HG03432 (cell line): Measurements from ENCODE around the gene LTV1.

Experiments
- ATAC-seq: cut with Tn5 transposase; IDR thresholded peaks from one replicate; pipeline ENCODE4 v1.9.1; 2021; ENCODE audit warnings: mild to moderate bottlenecking, moderate library complexity; ENCODE audit not compliant: unreplicated experiment

LTV1 gene

DNA sequence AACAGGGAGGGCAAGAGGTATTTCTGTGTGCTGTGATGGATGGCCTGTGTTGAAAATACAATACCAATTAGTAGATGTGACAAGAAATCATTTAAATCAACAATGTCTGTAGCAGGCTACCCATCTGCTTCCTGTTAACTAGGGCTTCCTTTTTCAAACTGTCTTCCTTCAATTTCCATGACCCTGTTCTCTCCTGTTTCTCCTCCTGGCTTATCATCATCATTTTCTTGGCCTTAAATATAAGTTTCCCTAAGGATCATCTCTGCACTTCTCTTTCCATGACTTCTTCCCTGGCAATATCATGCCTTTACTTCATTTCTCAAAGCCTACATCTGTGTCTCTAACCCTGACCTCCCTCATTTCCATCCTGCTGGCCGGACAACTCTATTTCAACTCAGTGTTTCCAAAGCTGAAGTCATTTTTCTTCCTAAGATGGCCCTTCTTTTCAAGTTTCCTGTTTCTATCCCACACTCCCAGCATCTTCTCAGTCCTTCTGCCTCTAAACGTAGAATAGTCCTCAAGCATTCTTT, 39.3 kb downstream of the LTV1 start:
- no peak for ATAC-seq

DNA sequence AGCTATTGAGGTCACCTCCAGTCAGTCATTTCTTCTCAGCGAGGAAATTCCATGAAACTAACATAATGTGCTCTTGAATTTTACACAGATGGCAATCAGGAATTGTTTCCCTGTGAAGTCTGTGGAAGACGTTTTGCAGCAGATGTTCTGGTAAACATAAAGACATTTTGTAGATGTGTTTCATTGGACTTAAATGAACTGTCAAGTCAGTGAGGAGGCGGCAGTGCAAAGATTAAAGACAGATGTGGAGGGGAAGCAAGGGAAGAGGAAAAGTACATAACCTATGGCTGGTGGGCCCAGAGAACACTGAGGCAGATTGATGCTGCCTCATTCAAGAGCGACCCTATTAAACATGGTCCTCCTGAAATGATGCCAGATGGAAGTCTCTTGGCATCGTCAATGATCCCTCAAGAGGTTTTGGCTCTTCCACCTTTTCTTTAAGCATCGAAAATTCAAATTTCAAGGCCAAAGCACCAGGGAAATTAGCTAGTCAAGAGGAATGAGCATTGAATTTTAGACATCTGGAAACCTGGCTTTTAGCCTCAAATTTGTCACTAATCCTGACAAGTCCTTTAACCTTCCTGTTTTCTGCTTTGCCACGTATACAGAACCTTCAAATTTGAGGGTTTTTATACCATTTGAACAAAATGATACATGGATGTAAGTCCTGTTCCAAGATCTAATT, 41.2 kb downstream of the LTV1 start:
- ATAC-seq, result no peak

DNA sequence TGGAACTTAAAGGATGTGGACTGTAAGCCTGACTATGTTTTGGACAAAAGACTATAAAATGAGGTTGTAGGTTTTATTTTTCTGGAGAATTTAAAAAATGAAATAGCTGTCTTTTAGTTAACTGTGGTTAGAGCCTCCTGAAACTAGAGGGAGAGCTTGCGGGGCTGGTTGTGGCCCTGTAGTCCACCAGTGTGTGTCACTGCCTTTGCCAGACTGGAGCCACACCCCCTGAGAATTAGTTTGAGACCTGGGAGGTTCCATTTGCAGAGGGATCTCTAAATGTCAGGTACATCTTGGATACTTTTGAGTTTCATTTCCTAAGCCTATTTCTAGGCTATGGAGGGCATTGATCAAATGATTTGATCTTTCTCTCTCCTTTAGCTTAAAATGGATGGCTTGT, 42.0 kb downstream of the LTV1 start:
- ATAC-seq, result no peak

DNA sequence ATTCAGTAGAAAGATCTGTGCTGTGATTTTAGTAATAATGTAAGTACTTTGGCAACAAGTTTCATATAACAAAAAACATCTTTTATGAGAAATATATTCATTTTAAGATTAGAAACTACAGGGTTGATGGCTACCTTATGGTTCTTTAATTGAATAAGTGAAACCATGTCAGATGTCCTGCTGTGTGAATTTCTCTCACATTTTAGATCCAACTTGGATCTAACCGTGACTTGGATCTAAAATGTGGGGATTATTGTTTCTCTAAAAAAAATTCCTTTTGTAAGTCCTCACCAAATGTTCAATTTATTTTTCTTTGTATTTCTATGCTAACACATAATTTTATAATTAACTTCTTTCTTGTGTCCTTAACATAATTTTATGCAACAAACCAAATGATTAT, 51.5 kb downstream of the LTV1 start:
- ATAC-seq, result no peak

DNA sequence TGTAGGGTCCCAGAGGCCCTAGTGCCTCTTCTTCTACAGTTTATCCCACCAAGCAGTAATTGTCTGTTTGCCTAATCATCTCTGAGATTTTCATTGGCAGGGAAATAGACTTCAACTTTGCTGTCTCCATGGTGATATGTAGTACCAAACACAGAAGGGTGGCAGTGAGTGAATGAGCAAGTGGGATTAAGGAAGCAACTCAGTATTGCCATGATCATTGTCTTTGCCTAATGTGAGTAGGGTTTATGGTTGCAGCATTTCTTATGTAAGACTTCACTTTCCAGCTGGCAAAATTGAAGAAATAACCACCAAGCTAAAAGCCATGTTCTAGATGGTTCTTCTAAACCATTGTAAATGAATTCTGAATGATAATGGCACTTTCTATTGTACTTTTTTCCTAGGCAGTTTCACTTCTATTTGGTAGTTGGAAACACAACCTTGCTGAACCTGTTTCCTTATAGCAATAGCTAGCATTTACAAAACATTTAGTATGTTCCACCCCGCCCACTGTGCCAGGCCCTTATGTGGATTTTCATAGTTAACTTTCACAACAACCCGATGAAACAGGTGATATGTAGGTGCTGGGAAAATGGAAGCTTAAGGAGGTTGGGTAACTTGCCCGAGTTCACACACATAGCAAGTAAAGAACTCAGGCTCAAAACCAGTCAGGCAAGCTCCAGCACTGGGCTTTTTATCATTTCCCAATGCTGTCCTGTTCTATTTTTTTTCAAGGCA, 53.2 kb downstream of the LTV1 start:
- no peak for ATAC-seq

DNA sequence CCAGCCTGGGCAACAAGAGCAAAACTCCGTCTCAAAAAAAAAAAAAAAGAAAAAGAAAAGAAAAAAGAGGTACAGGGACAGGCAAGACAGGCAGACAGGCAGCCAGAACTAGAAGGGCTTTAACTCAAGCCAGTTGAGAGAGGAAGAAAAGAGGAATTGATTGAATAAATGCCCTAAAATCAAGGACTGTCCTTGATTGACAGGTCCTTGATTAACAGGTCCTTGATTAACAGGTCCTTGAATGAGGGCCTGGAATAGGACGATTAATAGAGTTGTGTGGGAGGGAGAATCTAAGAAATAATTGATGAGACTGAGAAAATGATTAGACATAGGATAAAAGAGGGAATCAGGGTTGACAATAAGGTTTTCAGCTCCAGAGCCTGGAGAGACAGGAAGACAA, 57.2 kb downstream of the LTV1 start:
- ATAC-seq, result no peak

DNA sequence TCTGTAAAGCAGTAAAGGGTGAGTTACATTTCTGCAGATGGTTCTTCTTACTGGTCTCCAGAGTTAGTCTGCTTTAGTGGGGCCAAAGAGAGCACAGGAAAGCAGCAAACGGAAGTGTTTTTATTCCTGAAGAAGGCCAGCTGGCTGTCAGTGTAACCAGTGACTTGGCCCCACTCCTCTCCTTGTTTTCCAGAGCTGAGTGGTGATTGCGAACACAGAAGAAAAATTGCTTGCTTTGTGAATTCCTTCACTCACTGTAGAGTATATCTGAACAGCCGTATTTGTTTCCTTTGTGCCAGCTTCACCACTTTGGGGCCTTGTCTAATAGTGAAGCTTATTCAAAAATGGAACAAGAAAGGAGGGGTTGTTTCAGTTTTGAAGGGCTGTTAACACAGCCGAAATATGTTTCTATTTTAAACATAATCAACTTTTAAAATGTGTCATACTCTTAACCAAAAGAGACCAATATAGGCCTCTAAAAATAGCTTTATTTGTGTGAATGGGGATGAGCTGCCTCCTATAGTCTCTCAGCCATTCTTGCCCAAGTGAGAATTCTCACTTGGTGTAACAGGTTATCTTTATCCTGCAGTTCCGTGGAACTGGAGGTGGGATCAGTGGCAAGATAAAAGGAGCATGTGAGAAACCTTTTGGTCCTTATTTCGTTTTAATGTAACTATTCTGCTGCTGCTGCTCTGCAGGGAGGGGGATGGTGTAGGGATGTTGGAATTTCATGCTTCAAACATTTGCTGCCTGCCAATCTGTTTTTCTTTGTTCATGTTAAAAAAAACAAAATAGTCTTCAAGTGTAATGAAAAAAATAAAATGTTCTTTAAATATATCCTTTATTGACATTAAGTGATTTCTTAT, 59.0 kb downstream of the LTV1 start:
- ATAC-seq, result peak; percentile 97

DNA sequence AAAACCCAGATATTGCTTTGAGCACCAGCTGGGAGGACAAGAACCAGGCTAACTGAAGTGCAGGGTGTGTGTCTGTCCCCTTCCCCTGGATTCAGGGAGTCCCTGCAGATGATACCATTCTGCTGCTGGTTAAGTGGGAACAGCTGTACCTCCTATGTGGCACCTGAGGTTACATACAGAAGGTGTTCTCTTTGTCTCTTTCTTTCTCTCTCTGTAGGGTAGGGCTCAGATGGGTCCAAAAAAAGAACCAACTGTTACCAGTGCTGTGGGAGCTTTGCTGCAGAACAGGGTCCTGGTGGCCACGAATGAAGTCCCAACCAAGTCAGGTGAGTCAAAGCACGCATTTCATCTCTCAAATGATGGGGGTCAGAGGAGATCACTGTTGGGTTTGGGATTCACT, 59.7 kb downstream of the LTV1 start:
- no peak for ATAC-seq

DNA sequence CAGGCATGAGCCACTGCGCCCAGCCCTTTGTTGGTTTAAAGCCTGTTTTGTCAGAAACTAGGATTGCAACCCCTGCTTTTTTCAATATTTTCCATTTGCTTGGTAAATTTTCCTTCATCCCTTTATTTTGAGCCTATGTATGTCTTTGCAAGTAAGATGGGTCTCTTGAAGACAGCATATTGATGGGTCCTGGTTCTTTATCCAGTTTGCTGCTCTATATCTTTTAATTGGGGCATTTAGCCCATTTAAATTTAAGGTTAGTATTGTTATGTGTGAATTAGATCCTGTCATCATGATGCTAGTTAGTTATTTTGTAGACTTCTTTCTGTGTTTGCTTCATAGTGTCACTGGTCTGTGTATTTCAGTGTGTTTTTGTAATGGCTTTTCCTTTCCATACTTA, 67.9 kb downstream of the LTV1 start:
- ATAC-seq, result no peak

DNA sequence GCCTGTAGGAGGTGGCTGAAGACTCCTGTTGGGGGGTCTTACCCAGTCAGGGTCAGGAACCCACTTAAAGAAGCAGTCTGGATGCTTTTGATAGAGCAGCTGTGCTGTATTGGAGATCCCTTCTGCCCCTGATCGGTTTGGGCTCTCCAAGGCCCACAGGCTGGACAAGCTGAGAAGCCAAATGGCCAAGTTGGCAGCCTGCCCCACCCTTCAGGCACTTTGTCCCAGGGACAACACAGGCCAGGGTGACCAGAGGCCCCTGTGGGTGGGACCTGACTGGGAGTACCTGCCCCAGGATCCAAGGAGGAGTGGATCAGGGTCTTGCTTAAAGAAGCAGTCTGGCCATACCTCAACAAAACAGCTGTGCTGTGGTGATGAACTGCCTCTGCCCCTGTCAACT, 69.5 kb downstream of the LTV1 start:
- ATAC-seq, result no peak
